Transverse colon (tissue), 4 donors: ENCODE measurements around the gene CNTN5. TPM values are rescaled to one million over a fixed set of nuclear protein-coding genes. Genes with fewer than 3 reads are reported as not detected.

Experiments used
- DNase-seq: peaks from one replicate; pipeline ENCODE4 v3.0.0-alpha.2; 2019
- H3K27ac ChIP-seq, 4 donors: fragments of 200-600 bp; sonication (generic); 2 replicates each; pipeline ENCODE4 v1.5.1; 2016 to 2018; ENCODE audit warnings: inconsistent platforms in 4 of 4
- H3K27me3 ChIP-seq: fragments of 200-600 bp; sonication (generic); 2 replicates; pipeline ENCODE4 v1.5.1; 2017; ENCODE audit warnings: inconsistent platforms
- H3K36me3 ChIP-seq, 4 donors: fragments of 200-600 bp; sonication (generic); 2 replicates each; pipeline ENCODE4 v1.5.1; 2017 to 2019; ENCODE audit warnings: inconsistent platforms in 4 of 4
- H3K4me1 ChIP-seq, 4 donors: fragments of 200-600 bp; sonication (generic); 2 replicates each; pipeline ENCODE4 v1.5.1; 2017 to 2020; ENCODE audit warnings: inconsistent platforms in 4 of 4
- H3K4me3 ChIP-seq, 4 donors: fragments of 200-600 bp; sonication (generic); 1 replicate in 1 of 4; 2 replicates in 3 of 4; pipeline versions ENCODE4 v1.5.1 to v1.6.1; 2017 to 2019; ENCODE audit warnings: inconsistent platforms in 4 of 4
- H3K9me3 ChIP-seq, 2 donors: fragments of 200-600 bp; sonication (generic); 2 replicates each; pipeline ENCODE4 v1.5.1; 2017 to 2019; ENCODE audit warnings: inconsistent platforms in 2 of 2
- EP300 ChIP-seq: sonication (generic); formaldehyde crosslinking; IDR thresholded peaks from one replicate; pipeline ENCODE4 v1.6.1; 2017; ENCODE audit warnings: antibody characterized with exemption, low read depth
- POLR2A ChIP-seq: fragments of 450-650 bp; IDR thresholded peaks from one replicate; pipeline ENCODE4 v1.6.1; 2016; ENCODE audit warnings: antibody characterized with exemption, mild to moderate bottlenecking, moderate library complexity
- POLR2AphosphoS5 ChIP-seq, 3 donors: sonication (generic); formaldehyde crosslinking; IDR thresholded peaks; one replicate each; pipeline ENCODE4 v1.6.1; 2016; ENCODE audit warnings: antibody characterized with exemption in 3 of 3
- WGBS, 2 donors: methylation state at CpG; one replicate each; pipeline ENCODE4 v1.1.5; 2018; ENCODE audit warnings: low coverage in 1 of 2; 5-methylcytosine and 5-hydroxymethylcytosine counted together
- in situ Hi-C, 4 donors: fragments of 200-750 bp; cut with MboI; loops; one replicate each; pipeline versions ENCODE4 v1.15.0 to v1.15.1; 2017; ENCODE audit warnings: low sequenced_read_pairs in 3 of 4, low pct_ligation_motif_present in 1 of 4, low pct_unique_long_range_greater_than_20kb in 1 of 4
- intact Hi-C: fragments of 100-400 bp; cut with DNase I; formaldehyde crosslinking; loops from one replicate; pipeline ENCODE4 v1.15.1; 2023; ENCODE audit warnings: low total_unique reads
- total RNA-seq, 4 donors: library from RNA; depleted of rRNA; stranded (reverse); fragments of >200 nt; gene quantifications; one replicate each; pipeline ENCODE4 v1.1.0, GENCODE V29; 2016
- TF ChIP-seq, protein P1 (sequence below), 5 experiments: fragments of 200-600 bp in 3 of 5; fragments of 450-650 bp in 2 of 5; sonication (generic) in 3 of 5; IDR thresholded peaks; 1 replicate in 2 of 5; 2 replicates in 3 of 5; pipeline ENCODE4 v1.5.1; 2016 to 2017; ENCODE audit warnings: antibody characterized with exemption in 5 of 5, inconsistent platforms in 3 of 5, mild to moderate bottlenecking in 2 of 5, moderate library complexity in 1 of 5

The CNTN5 gene
- total RNA-seq, 4 donors from 2014 or later, result 0.14 TPM; not detected in 3

GRCh38 chr11:100031973-100032372 is 1011.2 kb downstream of the CNTN5 start:
- intact Hi-C loops, result no loop called here
- 100% methylated on average over 1 of the region's 1 CpG for WGBS, 2 donors
- in situ Hi-C loops, result no loop called here

GRCh38 chr11:100061006-100061405 is 1040.3 kb downstream of the CNTN5 start:
- H3K27me3 ChIP-seq, result no peaks in the 10 kb centered on the region
- no peaks in the 10 kb centered on the region for H3K9me3 ChIP-seq
- no peak for DNase-seq
- H3K4me3 ChIP-seq, result no peak overlapping the region
- H3K4me1 ChIP-seq, result no peaks in the 10 kb centered on the region
- H3K36me3 ChIP-seq, result no peaks in the 10 kb centered on the region
- H3K27ac ChIP-seq, result no peak overlapping the region
- in situ Hi-C loops (no loop called here), intact Hi-C loops (no loop called here)
- WGBS, 2 donors, result 75% methylated on average over 9 of the region's 9 CpGs
- TF ChIP-seq POLR2A, result no peak
- TF ChIP-seq, protein P1, sequence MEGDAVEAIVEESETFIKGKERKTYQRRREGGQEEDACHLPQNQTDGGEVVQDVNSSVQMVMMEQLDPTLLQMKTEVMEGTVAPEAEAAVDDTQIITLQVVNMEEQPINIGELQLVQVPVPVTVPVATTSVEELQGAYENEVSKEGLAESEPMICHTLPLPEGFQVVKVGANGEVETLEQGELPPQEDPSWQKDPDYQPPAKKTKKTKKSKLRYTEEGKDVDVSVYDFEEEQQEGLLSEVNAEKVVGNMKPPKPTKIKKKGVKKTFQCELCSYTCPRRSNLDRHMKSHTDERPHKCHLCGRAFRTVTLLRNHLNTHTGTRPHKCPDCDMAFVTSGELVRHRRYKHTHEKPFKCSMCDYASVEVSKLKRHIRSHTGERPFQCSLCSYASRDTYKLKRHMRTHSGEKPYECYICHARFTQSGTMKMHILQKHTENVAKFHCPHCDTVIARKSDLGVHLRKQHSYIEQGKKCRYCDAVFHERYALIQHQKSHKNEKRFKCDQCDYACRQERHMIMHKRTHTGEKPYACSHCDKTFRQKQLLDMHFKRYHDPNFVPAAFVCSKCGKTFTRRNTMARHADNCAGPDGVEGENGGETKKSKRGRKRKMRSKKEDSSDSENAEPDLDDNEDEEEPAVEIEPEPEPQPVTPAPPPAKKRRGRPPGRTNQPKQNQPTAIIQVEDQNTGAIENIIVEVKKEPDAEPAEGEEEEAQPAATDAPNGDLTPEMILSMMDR (IDR thresholded peaks at IDR 0.05), result no peak

More at GRCh38 chr11:100031973-100032372, 1011.2 kb downstream of the CNTN5 start:
- H3K27me3 ChIP-seq, result no peaks in the 10 kb centered on the region
- H3K4me1 ChIP-seq, result no peaks in the 10 kb centered on the region
- DNase-seq, result no peak
- no peak overlapping the region for H3K27ac ChIP-seq
- H3K9me3 ChIP-seq, result peaks cover 0 to 5% of the 10 kb centered on the region in 2 donors
- H3K36me3 ChIP-seq, result no peaks in the 10 kb centered on the region
- no peak overlapping the region for H3K4me3 ChIP-seq
- TF ChIP-seq, protein P1 (IDR thresholded peaks at IDR 0.05), result no peak
- TF ChIP-seq EP300 (no peak), POLR2AphosphoS5 (IDR thresholded peaks at IDR 0.05) (no peak), POLR2A (no peak)

- no peaks in the 10 kb centered on the region for H3K4me1 ChIP-seq
- no peak for DNase-seq
- whole genome bisulfite sequencing, 2 donors, result 59 to 60% methylated on average over 2 of the region's 2 CpGs
- no peaks in the 10 kb centered on the region for H3K27me3 ChIP-seq
- in situ Hi-C loops (no loop called here), intact Hi-C loops (no loop called here)
- no peaks in the 10 kb centered on the region for H3K36me3 ChIP-seq
- H3K4me3 ChIP-seq, result no peak overlapping the region
- no peak overlapping the region for H3K27ac ChIP-seq
- TF ChIP-seq, protein P1 (IDR thresholded peaks at IDR 0.05), result no peak
- no peak for TF ChIP-seq POLR2AphosphoS5 (IDR thresholded peaks at IDR 0.05)
- no peak for TF ChIP-seq POLR2A
- no peak for TF ChIP-seq EP300
- no peaks in the 10 kb centered on the region for H3K9me3 ChIP-seq
Measured at GRCh38 chr11:100066399-100066798, 1045.7 kb downstream of the CNTN5 start.

DNA sequence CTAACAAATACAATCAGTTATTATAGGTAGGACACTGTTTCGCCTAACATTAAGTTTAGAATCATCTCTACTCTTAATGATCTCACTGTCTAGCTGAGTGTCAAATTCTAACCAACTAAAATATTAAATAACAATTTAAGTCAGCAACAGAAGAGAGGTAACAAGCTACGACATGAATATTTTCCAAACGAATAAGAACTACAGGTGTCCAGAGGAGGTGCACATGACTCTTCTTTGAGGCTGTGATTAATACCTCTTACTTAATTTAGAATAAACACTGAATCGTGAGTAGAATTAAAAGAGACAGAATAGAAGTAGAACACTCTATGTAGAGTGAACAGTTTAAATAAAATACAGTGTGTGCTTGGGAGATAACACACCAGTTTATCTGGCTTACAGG is 1047.4 kb downstream of the CNTN5 start:
- in situ Hi-C loops, result no loop called here
- no peaks in the 10 kb centered on the region for H3K27me3 ChIP-seq
- no peak for DNase-seq
- H3K36me3 ChIP-seq, result no peaks in the 10 kb centered on the region
- H3K9me3 ChIP-seq, result no peaks in the 10 kb centered on the region
- no peaks in the 10 kb centered on the region for H3K4me1 ChIP-seq
- no peak overlapping the region for H3K4me3 ChIP-seq
- no peak overlapping the region for H3K27ac ChIP-seq
- 68 to 73% methylated on average over 4 of the region's 4 CpGs for WGBS, 2 donors
- TF ChIP-seq EP300 (no peak), POLR2AphosphoS5 (IDR thresholded peaks at IDR 0.05) (no peak), POLR2A (no peak)
- TF ChIP-seq, protein P1 (IDR thresholded peaks at IDR 0.05), result no peak
- intact Hi-C loops, result no loop called here
